OCI-LY7 (cell line): ENCODE results near the gene EPHB1. TPM values are rescaled to one million over a fixed set of nuclear protein-coding genes. Genes with fewer than 3 reads are reported as not detected.
"Not testable (repeated sequence)": the region's sequence is repeated elsewhere in the genome, so short reads cannot be mapped to it uniquely, and the experiment has no call there.

Experiments
- BruUV-seq: library from RNA; stranded (reverse); fragments of 400-500 nt; replicated peaks from 2 replicates; lab custom pipeline; 2021; lab: Mats Ljungman, UMichigan
- CTCF ChIA-PET: fragments of 300-600 bp; sonication (Branson Sonifier 250); formaldehyde crosslinking; loops from one replicate; lab custom pipeline; 2022; ENCODE audit warnings: antibody characterized with exemption; ENCODE audit not compliant: unreplicated experiment; lab: Charles Lee
- POLR2A ChIA-PET: fragments of 300-600 bp; sonication (Branson Sonifier 250); formaldehyde crosslinking; loops from one replicate; lab custom pipeline; 2022; ENCODE audit warnings: antibody characterized with exemption; lab: Charles Lee
- DNase-seq: peaks from one replicate; pipeline ENCODE4 v3.0.0-alpha.2; 2015; ENCODE audit warnings: low spot score
- H2AFZ ChIP-seq: fragments of 200-600 bp; sonication (generic), shearing (Covaris generic); 2 replicates; pipeline ENCODE4 v1.6.1; 2014; ENCODE audit warnings: mild to moderate bottlenecking, antibody characterized with exemption, low read length, moderate library complexity
- H3K27ac ChIP-seq: fragments of 200-600 bp; sonication (generic); 2 replicates; pipeline ENCODE4 v1.5.1; 2014; ENCODE audit warnings: mixed run types, low read depth, mild to moderate bottlenecking, moderate library complexity, low read length, inconsistent platforms; ENCODE audit not compliant: poor library complexity, severe bottlenecking
- H3K36me3 ChIP-seq: fragments of 200-600 bp; sonication (generic); 2 replicates; pipeline ENCODE4 v1.6.1; 2014; ENCODE audit warnings: mild to moderate bottlenecking, antibody characterized with exemption, low read length, moderate library complexity, mixed read lengths; ENCODE audit not compliant: insufficient read depth
- H3K4me1 ChIP-seq: fragments of 200-600 bp; sonication (generic); 2 replicates; pipeline ENCODE4 v1.5.1; 2014; ENCODE audit warnings: mild to moderate bottlenecking, low read length; ENCODE audit not compliant: insufficient read depth, poor library complexity, severe bottlenecking
- H3K4me2 ChIP-seq: fragments of 200-600 bp; sonication (generic); 2 replicates; pipeline ENCODE4 v1.6.1; 2014; ENCODE audit warnings: mild to moderate bottlenecking, low read length
- H3K4me3 ChIP-seq: fragments of 200-600 bp; sonication (generic); 2 replicates; pipeline ENCODE4 v1.5.1; 2014; ENCODE audit warnings: mild to moderate bottlenecking, low read depth, low read length; ENCODE audit not compliant: poor library complexity, severe bottlenecking
- H3K79me2 ChIP-seq: fragments of 200-600 bp; sonication (generic); 2 replicates; pipeline ENCODE4 v1.6.1; 2016; ENCODE audit warnings: low read depth, mild to moderate bottlenecking, low read length, moderate library complexity, mixed read lengths; ENCODE audit not compliant: insufficient read depth
- H3K9me2 ChIP-seq: fragments of 200-600 bp; sonication (generic); 2 replicates; pipeline ENCODE4 v1.6.1; 2016; ENCODE audit warnings: mild to moderate bottlenecking, low read length, mixed read lengths; ENCODE audit not compliant: insufficient read depth
- H3K9me3 ChIP-seq: fragments of 200-600 bp; sonication (generic); 2 replicates; pipeline ENCODE4 v1.6.1; 2014; ENCODE audit warnings: mild to moderate bottlenecking, mixed run types, low read length, mixed read lengths
- H4K20me1 ChIP-seq: fragments of 200-600 bp; sonication (generic); 2 replicates; pipeline ENCODE4 v1.6.1; 2014; ENCODE audit warnings: mild to moderate bottlenecking, antibody characterized with exemption, low read length, moderate library complexity, mixed read lengths; ENCODE audit not compliant: insufficient read depth
- CTCF ChIP-seq: fragments of 200-600 bp; sonication (generic); conservative IDR thresholded peaks from 2 replicates; pipeline ENCODE4 v1.5.1; 2014; ENCODE audit warnings: mild to moderate bottlenecking, antibody characterized with exemption, low read length, moderate library complexity, mixed read lengths
- EZH2phosphoT487 ChIP-seq: fragments of 200-600 bp; sonication (generic); IDR thresholded peaks from 2 replicates; pipeline ENCODE4 v1.6.1; 2018; ENCODE audit warnings: low read depth, borderline replicate concordance, mild to moderate bottlenecking, mixed run types, antibody characterized with exemption, low read length, moderate library complexity, mixed read lengths
- intact Hi-C: fragments of 100-400 bp; cut with micrococcal nuclease; formaldehyde crosslinking; loops from one replicate; pipeline ENCODE4 v1.10.0; 2022; ENCODE audit not compliant: unreplicated experiment
- total RNA-seq, 2 experiments: library from RNA; depleted of rRNA in 1 of 2; stranded (reverse); fragments of >200 nt in 1 of 2; shearing (Covaris generic) in 1 of 2; gene quantifications; 2 replicates each; pipeline ENCODE4 v1.2.3, GENCODE V29; 2014 to 2022

EPHB1 gene
- total RNA-seq, 2 experiments from 2014 or later: 0.54 to 1.3 TPM

- CTCF ChIA-PET: no interaction called here
- BruUV-seq: no TSS peak
Observed at GRCh38 chr3:134970895-134971294, 175.8 kb downstream of the EPHB1 start.

GRCh38 chr3:134971306-134971705 is 176.2 kb downstream of the EPHB1 start:
- no peaks in the 10 kb centered on the region for H3K9me3 ChIP-seq
- no peaks in the 10 kb centered on the region for H3K9me2 ChIP-seq
- intact Hi-C loops: no loop called here
- no peak overlapping the region for H3K27ac ChIP-seq
- no peaks in the 10 kb centered on the region for H3K36me3 ChIP-seq
- DNase-seq: no peak
- H2AFZ ChIP-seq: no peak overlapping the region
- ChIA-PET CTCF (no interaction called here), POLR2A (interaction anchor here (0.7 kb wide), 1 partner anchor 13 kb away, joined by 3 read pairs; no protein-coding TSS in a partner anchor)
- H3K4me1 ChIP-seq: no peaks in the 10 kb centered on the region
- no peak for TF ChIP-seq CTCF
- no peak overlapping the region for H3K4me3 ChIP-seq
- H3K4me2 ChIP-seq: no peak overlapping the region
- BruUV-seq: no TSS peak
- no peaks in the 10 kb centered on the region for H4K20me1 ChIP-seq
- no peaks in the 10 kb centered on the region for H3K79me2 ChIP-seq

More at GRCh38 chr3:134970895-134971294, 175.8 kb downstream of the EPHB1 start:
- DNase-seq: no peak
- Histone ChIP-seq H3K36me3 (no peaks in the 10 kb centered on the region), H3K27ac (no peak overlapping the region), H2AFZ (no peak overlapping the region), H3K9me2 (no peaks in the 10 kb centered on the region), H3K4me2 (no peak overlapping the region), H3K4me1 (no peaks in the 10 kb centered on the region), H4K20me1 (no peaks in the 10 kb centered on the region), H3K79me2 (no peaks in the 10 kb centered on the region), H3K9me3 (no peaks in the 10 kb centered on the region), H3K4me3 (no peak overlapping the region)
- TF ChIP-seq CTCF (no peak), EZH2phosphoT487 (no peak)
- intact Hi-C loops: no loop called here
- POLR2A ChIA-PET: interaction anchor here (0.7 kb wide), 1 partner anchor 12 kb away, joined by 3 read pairs; no protein-coding TSS in a partner anchor

- H4K20me1 ChIP-seq, BruUV-seq, H3K9me2 ChIP-seq, intact Hi-C loops, H3K4me3 ChIP-seq, H3K4me2 ChIP-seq, H3K79me2 ChIP-seq, H3K36me3 ChIP-seq, H3K9me3 ChIP-seq, CTCF ChIA-PET, H2AFZ ChIP-seq, H3K4me1 ChIP-seq, DNase-seq, H3K27ac ChIP-seq, POLR2A ChIA-PET: not testable (repeated sequence)
Observed at GRCh38 chr3:134971907-134972306, 176.8 kb downstream of the EPHB1 start.
